IMR-90 (cell line): Measurements from ENCODE around the gene AIDA. TPM values are rescaled to one million over a fixed set of nuclear protein-coding genes. Genes with fewer than 3 reads are reported as not detected.
"Not testable (repeated sequence)": the region's sequence is repeated elsewhere in the genome, so short reads cannot be mapped to it uniquely, and the experiment has no call there.

Experiments
- ATAC-seq: fragments of 200-7000 bp; cut with Tn5 transposase; 2 replicates; pipeline ENCODE4 v1.9.1; 2020; ENCODE audit warnings: low read depth, mild to moderate bottlenecking, moderate library complexity
- BruUV-seq: library from RNA; stranded (reverse); fragments of 400-500 nt; replicated peaks from 2 replicates; lab custom pipeline; 2021; lab: Mats Ljungman, UMichigan
- CTCF ChIA-PET: fragments of 300-600 bp; formaldehyde crosslinking; extraction: SDS; loops from one replicate; lab custom pipeline; 2021; ENCODE audit warnings: antibody characterized with exemption; lab: Yijun Ruan, JAX
- POLR2A ChIA-PET: fragments of 300-600 bp; sonication (Branson Sonifier 250); formaldehyde crosslinking; loops from one replicate; lab custom pipeline; 2022; ENCODE audit warnings: antibody characterized with exemption; ENCODE audit not compliant: unreplicated experiment; lab: Charles Lee
- DNase-seq: peaks from one replicate; pipeline ENCODE4 v3.0.0; 2013
- H2AFZ ChIP-seq: replicated peaks from 2 replicates; pipeline ENCODE3; 2013; ENCODE audit warnings: low read length, mild to moderate bottlenecking; ENCODE audit not compliant: poor library complexity
- H2AK5ac ChIP-seq: 2 replicates; pipeline ENCODE4 v1.6.1; 2013; ENCODE audit warnings: low read depth, low read length, inconsistent platforms
- H2AK9ac ChIP-seq: replicated peaks from 2 replicates; pipeline ENCODE3; 2013; ENCODE audit warnings: mild to moderate bottlenecking, low read depth, low read length, moderate library complexity; ENCODE audit not compliant: poor library complexity
- H2BK120ac ChIP-seq: 2 replicates; pipeline ENCODE4 v1.6.1; 2013; ENCODE audit warnings: low read depth, low read length, inconsistent platforms
- H2BK15ac ChIP-seq: 3 replicates; pipeline ENCODE4 v1.6.1; 2013; ENCODE audit warnings: low read depth, low read length, inconsistent platforms
- H2BK20ac ChIP-seq: 2 replicates; pipeline ENCODE4 v1.6.1; 2013; ENCODE audit warnings: low read depth, mild to moderate bottlenecking, inconsistent platforms, low read length, moderate library complexity
- H2BK5ac ChIP-seq: 2 replicates; pipeline ENCODE4 v1.6.1; 2013; ENCODE audit warnings: mild to moderate bottlenecking, low read depth, low read length, inconsistent platforms; ENCODE audit not compliant: poor library complexity, severe bottlenecking
- H3K14ac ChIP-seq: replicated peaks from 2 replicates; pipeline ENCODE4 v1.6.1; 2013; ENCODE audit warnings: low read depth, low read length, inconsistent platforms
- H3K18ac ChIP-seq: 2 replicates; pipeline ENCODE4 v1.6.1; 2013; ENCODE audit warnings: low read depth, low read length, control low read depth
- H3K23ac ChIP-seq: 2 replicates; pipeline ENCODE4 v1.6.1; 2013; ENCODE audit warnings: low read depth, low read length, inconsistent platforms
- H3K27ac ChIP-seq: 2 replicates; pipeline ENCODE4 v1.5.1; 2013; ENCODE audit warnings: mild to moderate bottlenecking, control low read depth, low read length; ENCODE audit not compliant: insufficient read depth
- H3K27me3 ChIP-seq: 2 replicates; pipeline ENCODE4 v1.6.1; 2013; ENCODE audit warnings: low read length; ENCODE audit not compliant: control insufficient read depth, insufficient read depth
- H3K36me3 ChIP-seq: 2 replicates; pipeline ENCODE4 v1.6.1; 2013; ENCODE audit warnings: low read length, mixed read lengths; ENCODE audit not compliant: control insufficient read depth, insufficient read depth
- H3K4ac ChIP-seq: 2 replicates; pipeline ENCODE4 v1.6.1; 2013; ENCODE audit warnings: low read depth, low read length, inconsistent platforms
- H3K4me1 ChIP-seq: 2 replicates; pipeline ENCODE4 v1.6.1; 2013; ENCODE audit warnings: low read length, mixed read lengths; ENCODE audit not compliant: control insufficient read depth, insufficient read depth
- H3K4me2 ChIP-seq: 2 replicates; pipeline ENCODE4 v1.6.1; 2013; ENCODE audit warnings: low read depth, mild to moderate bottlenecking, control low read depth, low read length, moderate library complexity
- H3K4me3 ChIP-seq: 2 replicates; pipeline ENCODE4 v1.5.1; 2013; ENCODE audit warnings: low read depth, mild to moderate bottlenecking, control low read depth, low read length, moderate library complexity; ENCODE audit not compliant: insufficient read depth
- H3K56ac ChIP-seq: 2 replicates; pipeline ENCODE4 v1.6.1; 2013; ENCODE audit warnings: low read length, inconsistent platforms; ENCODE audit not compliant: insufficient read depth; ENCODE audit errors: extremely low read depth
- H3K79me1 ChIP-seq, 2 experiments: 2 replicates each; pipeline ENCODE4 v1.6.1; 2013; ENCODE audit warnings: low read length in 2 of 2, inconsistent platforms in 1 of 2, low read depth in 1 of 2
- H3K9ac ChIP-seq: 2 replicates; pipeline ENCODE4 v1.6.1; 2013; ENCODE audit warnings: low read depth, low read length, control low read depth
- H3K9me1 ChIP-seq: 2 replicates; pipeline ENCODE4 v1.6.1; 2013; ENCODE audit warnings: low read length, inconsistent platforms; ENCODE audit not compliant: insufficient read depth
- H3K9me3 ChIP-seq: 2 replicates; pipeline ENCODE4 v1.6.1; 2013; ENCODE audit warnings: low read length; ENCODE audit not compliant: control insufficient read depth, insufficient read depth
- H4K20me1 ChIP-seq: 2 replicates; pipeline ENCODE4 v1.6.1; 2013; ENCODE audit warnings: low read length, inconsistent platforms; ENCODE audit not compliant: insufficient read depth
- H4K5ac ChIP-seq: 2 replicates; pipeline ENCODE4 v1.6.1; 2013; ENCODE audit warnings: mild to moderate bottlenecking, low read depth, low read length, control low read depth
- H4K8ac ChIP-seq, 2 experiments: 2 replicates each; pipeline ENCODE4 v1.6.1; 2013; ENCODE audit warnings: low read depth in 2 of 2, low read length in 2 of 2, control low read depth in 1 of 2, inconsistent platforms in 1 of 2
- H4K91ac ChIP-seq: 2 replicates; pipeline ENCODE4 v1.6.1; 2013; ENCODE audit warnings: low read depth, low read length, inconsistent platforms; ENCODE audit not compliant: insufficient read depth
- CEBPB ChIP-seq: IDR thresholded peaks from 2 replicates; pipeline ENCODE4 v1.6.1; 2012; ENCODE audit warnings: low read depth, low read length, improper control_type of control experiment
- WGBS, 2 experiments: methylation state at CpG; one replicate each; pipeline versions ENCODE4 v1.1.5 to v1.1.7; 2013; ENCODE audit warnings: missing lambda C conversion rate in 2 of 2; ENCODE audit not compliant: insufficient read length in 1 of 2; ENCODE audit errors: extremely low coverage in 2 of 2; 5-methylcytosine and 5-hydroxymethylcytosine counted together
- dilution Hi-C: fragments of 300-500 bp; cut with HindIII; formaldehyde crosslinking; loops from one replicate; pipeline ENCODE4 v1.14.3; 2018; ENCODE audit warnings: low sequenced_read_pairs; ENCODE audit not compliant: unreplicated experiment
- in situ Hi-C: fragments of 300-500 bp; cut with MboI; formaldehyde crosslinking; loops from 3 replicates; pipeline ENCODE4 v1.14.3; 2019; ENCODE audit warnings: low sequenced_read_pairs, inconsistent platforms, mixed read lengths
- intact Hi-C: fragments of 100-400 bp; cut with micrococcal nuclease; formaldehyde crosslinking; loops from 2 replicates; pipeline ENCODE4 v1.10.0; 2022
- polyA plus RNA-seq, 3 experiments: library from polyadenylated mRNA; depleted of rRNA; stranded (reverse); fragments of >200 nt; gene quantifications; 2 replicates each; pipeline ENCODE4 v1.2.3, GENCODE V29; 2012; ENCODE audit warnings: low replicate concordance in 1 of 3
- total RNA-seq: library from RNA; depleted of rRNA; stranded (reverse); fragments of >200 nt; gene quantifications from 2 replicates; pipeline ENCODE4 v1.2.3, GENCODE V29; 2012

The AIDA gene
- total and polyA plus RNA-seq, 2 of the 4 experiments (the other 2 are of a cell fraction), result 47.9 to 48.6 TPM

- H3K27me3 ChIP-seq, H4K91ac ChIP-seq, H3K4me1 ChIP-seq, ATAC-seq, H3K9ac ChIP-seq, H3K4ac ChIP-seq, DNase-seq, H3K36me3 ChIP-seq, H3K23ac ChIP-seq, H4K20me1 ChIP-seq, H3K4me2 ChIP-seq, H2BK15ac ChIP-seq, H4K8ac ChIP-seq, H3K14ac ChIP-seq, H3K9me1 ChIP-seq, H3K27ac ChIP-seq, H3K18ac ChIP-seq, H2BK120ac ChIP-seq, dilution Hi-C loops, H2AK5ac ChIP-seq, H2BK20ac ChIP-seq, in situ Hi-C loops, H4K5ac ChIP-seq, H3K79me1 ChIP-seq, H2BK5ac ChIP-seq, POLR2A ChIA-PET, CTCF ChIA-PET, H3K56ac ChIP-seq, H2AK9ac ChIP-seq, H3K9me3 ChIP-seq, intact Hi-C loops, H3K4me3 ChIP-seq, BruUV-seq, H2AFZ ChIP-seq: not testable (repeated sequence)
- 100% methylated on average over 1 of the region's 5 CpGs; no CpG with 5 or more reads in 1 of the 2 experiments for WGBS, 2 experiments
- TF ChIP-seq CEBPB, result peak; percentile 80
Observed at GRCh38 chr1:222741630-222742457, 29.6 kb upstream of the AIDA start.
